ENCODE results near the gene FCHSD2.

The FCHSD2 gene

GRCh38 chr11:73172992-73173656 lies 31.0 kb upstream of the FCHSD2 start:
- DNase-seq (ENCODE audit: low read depth in 1 of 2, low spot score in 1 of 2), result no peak

GRCh38 chr11:73171436-73172161 lies 29.5 kb upstream of the FCHSD2 start:
- no peak for DNase-seq (ENCODE audit: low read depth in 1 of 2, low spot score in 1 of 2)

- no peak for DNase-seq (ENCODE audit: low read depth in 1 of 2, low spot score in 1 of 2)
These were observed 28.0 kb upstream of the FCHSD2 start for GRCh38 chr11:73170140-73170539.

GRCh38 chr11:73168925-73169579 lies 26.9 kb upstream of the FCHSD2 start:
- no peak for DNase-seq (ENCODE audit: low read depth in 1 of 2, low spot score in 1 of 2)

- DNase-seq (ENCODE audit: low read depth in 1 of 2, low spot score in 1 of 2), result no peak
These were observed 25.3 kb upstream of the FCHSD2 start for GRCh38 chr11:73167363-73167954.

- no peak for DNase-seq (ENCODE audit: low read depth in 1 of 2, low spot score in 1 of 2)
These were observed 22.9 kb upstream of the FCHSD2 start for GRCh38 chr11:73164803-73165540.

- no peak for DNase-seq (ENCODE audit: low read depth in 1 of 2, low spot score in 1 of 2)
These were observed 21.6 kb upstream of the FCHSD2 start for GRCh38 chr11:73163638-73164174.

- DNase-seq (ENCODE audit: low read depth in 1 of 2, low spot score in 1 of 2), result no peak
These were observed 20.1 kb upstream of the FCHSD2 start for GRCh38 chr11:73162196-73162740.

GRCh38 chr11:73160005-73160760 lies 18.1 kb upstream of the FCHSD2 start:
- no peak for DNase-seq (ENCODE audit: low read depth in 1 of 2, low spot score in 1 of 2)

- DNase-seq (ENCODE audit: low read depth in 1 of 2, low spot score in 1 of 2), result no peak
These were observed 17.2 kb upstream of the FCHSD2 start for GRCh38 chr11:73159297-73159696.

GRCh38 chr11:73158356-73159051 lies 16.4 kb upstream of the FCHSD2 start:
- DNase-seq (ENCODE audit: low read depth in 1 of 2, low spot score in 1 of 2), result no peak

GRCh38 chr11:73157101-73158010 lies 15.2 kb upstream of the FCHSD2 start:
- DNase-seq (ENCODE audit: low read depth in 1 of 2, low spot score in 1 of 2), result no peak

- no peak for DNase-seq (ENCODE audit: low read depth in 1 of 2, low spot score in 1 of 2)
These were observed 14.6 kb upstream of the FCHSD2 start for GRCh38 chr11:73156686-73157085.

- no peak for DNase-seq (ENCODE audit: low read depth in 1 of 2, low spot score in 1 of 2)
These were observed 14.0 kb upstream of the FCHSD2 start for GRCh38 chr11:73156114-73156513.

GRCh38 chr11:73155102-73155501 lies 13.0 kb upstream of the FCHSD2 start:
- DNase-seq (ENCODE audit: low read depth in 1 of 2, low spot score in 1 of 2), result no peak

- DNase-seq (ENCODE audit: low read depth in 1 of 2, low spot score in 1 of 2), result no peak
These were observed 12.1 kb upstream of the FCHSD2 start for GRCh38 chr11:73154178-73154577.

- peak in 1 of 2 donors; percentile 20 for DNase-seq (ENCODE audit: low read depth in 1 of 2, low spot score in 1 of 2)
These were observed 10.9 kb upstream of the FCHSD2 start for GRCh38 chr11:73152861-73153483.
